ENCODE results near the gene FAM163B.
A peak's percentile ranks its signal among the peaks of the same experiment; 100 is the strongest.

The FAM163B gene

DNA sequence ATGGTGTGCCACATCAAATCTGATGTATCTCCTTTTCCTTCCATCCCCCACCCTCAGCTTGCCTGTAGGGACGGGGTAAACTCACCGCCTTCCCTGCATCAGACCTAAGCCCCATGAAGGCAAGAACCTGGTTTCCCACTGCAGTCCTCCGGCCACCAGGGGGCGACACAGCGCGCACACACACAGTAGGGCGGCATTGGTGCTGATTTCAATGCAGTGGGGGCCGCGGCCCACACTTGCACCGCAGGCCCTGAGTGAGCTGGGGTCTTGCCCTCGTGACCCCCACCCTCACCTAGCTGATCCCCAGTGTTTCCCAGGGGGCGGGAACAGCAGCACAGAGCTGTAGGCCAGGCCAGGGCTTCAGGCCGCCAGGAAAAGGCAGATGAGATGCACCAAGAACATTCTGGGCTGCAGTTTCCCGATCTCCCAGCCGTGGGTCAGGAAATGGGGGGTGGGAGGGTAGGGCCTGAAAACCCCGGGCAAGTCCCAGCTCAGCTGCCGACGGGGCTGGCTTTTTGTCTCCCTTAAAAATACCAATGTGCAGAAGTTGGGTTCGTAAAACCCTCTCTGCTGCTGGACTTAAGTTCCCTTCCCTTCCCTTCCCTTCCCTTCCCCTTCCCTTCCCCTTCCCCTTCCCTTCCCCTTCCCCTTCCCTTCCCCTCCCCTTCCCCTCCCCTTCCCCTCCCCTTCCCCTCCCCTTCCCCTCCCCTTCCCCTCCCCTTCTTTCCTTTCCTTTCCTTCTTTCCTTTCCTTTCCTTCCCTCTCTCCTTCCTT is 19.5 kb downstream of the FAM163B start:
- TF ChIP-seq, protein P1, sequence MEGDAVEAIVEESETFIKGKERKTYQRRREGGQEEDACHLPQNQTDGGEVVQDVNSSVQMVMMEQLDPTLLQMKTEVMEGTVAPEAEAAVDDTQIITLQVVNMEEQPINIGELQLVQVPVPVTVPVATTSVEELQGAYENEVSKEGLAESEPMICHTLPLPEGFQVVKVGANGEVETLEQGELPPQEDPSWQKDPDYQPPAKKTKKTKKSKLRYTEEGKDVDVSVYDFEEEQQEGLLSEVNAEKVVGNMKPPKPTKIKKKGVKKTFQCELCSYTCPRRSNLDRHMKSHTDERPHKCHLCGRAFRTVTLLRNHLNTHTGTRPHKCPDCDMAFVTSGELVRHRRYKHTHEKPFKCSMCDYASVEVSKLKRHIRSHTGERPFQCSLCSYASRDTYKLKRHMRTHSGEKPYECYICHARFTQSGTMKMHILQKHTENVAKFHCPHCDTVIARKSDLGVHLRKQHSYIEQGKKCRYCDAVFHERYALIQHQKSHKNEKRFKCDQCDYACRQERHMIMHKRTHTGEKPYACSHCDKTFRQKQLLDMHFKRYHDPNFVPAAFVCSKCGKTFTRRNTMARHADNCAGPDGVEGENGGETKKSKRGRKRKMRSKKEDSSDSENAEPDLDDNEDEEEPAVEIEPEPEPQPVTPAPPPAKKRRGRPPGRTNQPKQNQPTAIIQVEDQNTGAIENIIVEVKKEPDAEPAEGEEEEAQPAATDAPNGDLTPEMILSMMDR (conservative IDR thresholded peaks at IDR 0.05; ENCODE audit: low read depth) = peak; percentile 20
- CTCF ChIA-PET = interaction anchor here (0.7 to 1.3 kb wide), 5 partner anchors 46 to 1105 kb away, joined by 3 to 4 read pairs (median 4); no protein-coding TSS in a partner anchor
- DNase-seq (ENCODE audit: low spot score) = no peak
- POLR2A ChIA-PET (ENCODE audit: low non-redundant PET) = no interaction called here
- no peak overlapping the region for H3K27ac ChIP-seq

DNA sequence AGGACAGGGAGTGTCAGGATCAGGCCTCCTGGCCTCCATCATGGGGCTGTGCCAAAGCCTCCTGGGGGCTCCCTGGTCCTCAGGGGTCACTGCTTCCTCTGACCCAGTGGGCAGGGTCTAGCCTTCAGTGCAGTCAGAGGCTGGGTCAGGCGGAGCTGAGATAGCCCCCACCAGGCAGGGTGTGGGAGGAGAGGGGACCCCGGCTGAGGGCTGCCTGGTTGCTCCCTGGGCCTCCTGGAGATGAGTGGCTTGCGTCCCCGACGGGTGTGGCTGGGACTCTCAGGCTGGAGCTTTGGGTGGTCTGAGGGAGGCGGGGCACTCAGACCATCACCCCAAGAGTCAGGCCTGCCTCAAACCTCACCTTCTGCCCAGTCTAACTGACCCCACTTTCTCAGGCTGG is 21.7 kb downstream of the FAM163B start:
- ChIA-PET CTCF (interaction anchor here (0.5 kb wide), 1 partner anchor 11 kb away, joined by 5 read pairs; no protein-coding TSS in a partner anchor), POLR2A (ENCODE audit: low non-redundant PET) (no interaction called here)
- H3K27ac ChIP-seq = no peak overlapping the region
- no peak for DNase-seq (ENCODE audit: low spot score)
- TF ChIP-seq, protein P1 (conservative IDR thresholded peaks at IDR 0.05; ENCODE audit: low read depth) = no peak

DNA sequence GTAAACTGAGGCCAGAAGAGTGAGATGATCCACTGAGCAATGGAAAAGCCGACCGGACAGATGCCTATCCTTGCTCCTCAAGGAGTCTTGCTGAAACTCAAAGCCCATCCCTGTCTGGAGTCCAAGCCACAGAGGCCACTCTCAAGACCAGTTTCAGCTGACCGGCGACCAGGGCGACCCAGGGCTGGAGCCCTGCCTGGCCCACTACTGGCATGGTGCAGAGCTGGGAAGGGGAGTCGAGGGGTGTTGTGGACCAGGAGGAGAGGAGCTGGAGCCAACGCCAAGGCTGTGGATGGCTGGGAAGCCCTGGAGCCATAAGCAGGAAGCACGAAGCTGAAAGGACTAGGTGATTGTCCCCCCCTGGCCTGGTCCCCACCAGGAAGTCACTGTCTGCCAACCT is 22.1 kb downstream of the FAM163B start:
- H3K27ac ChIP-seq = no peak overlapping the region
- TF ChIP-seq, protein P1 (conservative IDR thresholded peaks at IDR 0.05; ENCODE audit: low read depth) = no peak
- ChIA-PET POLR2A (ENCODE audit: low non-redundant PET) (no interaction called here), CTCF (interaction anchor here (0.5 kb wide), 1 partner anchor 11 kb away, joined by 5 read pairs; no protein-coding TSS in a partner anchor)
- DNase-seq (ENCODE audit: low spot score) = no peak

DNA sequence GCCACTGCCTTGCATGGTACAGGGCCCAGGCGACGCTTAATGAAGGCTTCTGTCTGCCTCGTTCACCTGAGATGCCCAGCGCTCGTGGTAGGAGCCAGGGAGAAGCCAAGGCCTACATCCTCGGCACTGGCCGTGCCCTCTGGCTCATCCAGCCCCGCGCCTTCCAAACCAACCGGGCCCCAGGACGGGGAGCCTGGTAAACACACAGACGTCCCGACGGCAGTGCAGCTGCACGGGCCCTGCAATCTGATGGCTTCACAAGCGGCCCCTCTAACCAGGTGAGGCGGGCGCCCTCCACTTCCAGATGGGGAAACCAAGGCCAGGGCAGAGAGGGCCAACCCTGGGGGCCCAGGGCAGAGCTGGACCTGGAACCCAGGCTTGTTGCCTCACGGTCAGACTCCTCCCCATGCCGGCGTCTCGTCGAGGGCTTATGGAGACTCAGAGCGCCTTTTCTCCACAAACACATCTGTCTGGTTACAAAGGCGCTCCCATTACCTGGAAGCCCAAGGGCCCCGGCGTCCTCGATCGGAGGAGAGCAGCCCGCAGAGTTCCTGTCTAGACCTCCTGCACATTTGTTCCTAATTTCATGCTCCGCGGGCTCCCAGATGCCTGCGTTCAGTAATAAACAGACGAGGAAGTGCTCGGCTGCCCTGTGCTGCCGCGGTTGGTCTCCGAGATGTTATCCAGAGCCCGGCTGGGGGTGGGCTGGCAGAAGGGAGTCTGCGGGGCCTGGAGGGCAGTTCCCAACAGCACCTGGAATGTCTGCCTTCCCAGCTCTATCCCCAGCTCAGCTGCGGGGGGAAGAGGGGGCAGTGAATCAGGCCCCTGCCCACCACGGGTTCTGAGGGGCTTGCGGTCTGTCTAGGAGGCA is 23.5 kb downstream of the FAM163B start:
- TF ChIP-seq, protein P1 (conservative IDR thresholded peaks at IDR 0.05; ENCODE audit: low read depth) = no peak
- ChIA-PET CTCF (interaction anchor here (0.5 to 0.6 kb wide), 2 partner anchors 27 to 820 kb away, joined by 3 to 4 read pairs; no protein-coding TSS in a partner anchor), POLR2A (ENCODE audit: low non-redundant PET) (no interaction called here)
- no peak for DNase-seq (ENCODE audit: low spot score)
- no peak overlapping the region for H3K27ac ChIP-seq

DNA sequence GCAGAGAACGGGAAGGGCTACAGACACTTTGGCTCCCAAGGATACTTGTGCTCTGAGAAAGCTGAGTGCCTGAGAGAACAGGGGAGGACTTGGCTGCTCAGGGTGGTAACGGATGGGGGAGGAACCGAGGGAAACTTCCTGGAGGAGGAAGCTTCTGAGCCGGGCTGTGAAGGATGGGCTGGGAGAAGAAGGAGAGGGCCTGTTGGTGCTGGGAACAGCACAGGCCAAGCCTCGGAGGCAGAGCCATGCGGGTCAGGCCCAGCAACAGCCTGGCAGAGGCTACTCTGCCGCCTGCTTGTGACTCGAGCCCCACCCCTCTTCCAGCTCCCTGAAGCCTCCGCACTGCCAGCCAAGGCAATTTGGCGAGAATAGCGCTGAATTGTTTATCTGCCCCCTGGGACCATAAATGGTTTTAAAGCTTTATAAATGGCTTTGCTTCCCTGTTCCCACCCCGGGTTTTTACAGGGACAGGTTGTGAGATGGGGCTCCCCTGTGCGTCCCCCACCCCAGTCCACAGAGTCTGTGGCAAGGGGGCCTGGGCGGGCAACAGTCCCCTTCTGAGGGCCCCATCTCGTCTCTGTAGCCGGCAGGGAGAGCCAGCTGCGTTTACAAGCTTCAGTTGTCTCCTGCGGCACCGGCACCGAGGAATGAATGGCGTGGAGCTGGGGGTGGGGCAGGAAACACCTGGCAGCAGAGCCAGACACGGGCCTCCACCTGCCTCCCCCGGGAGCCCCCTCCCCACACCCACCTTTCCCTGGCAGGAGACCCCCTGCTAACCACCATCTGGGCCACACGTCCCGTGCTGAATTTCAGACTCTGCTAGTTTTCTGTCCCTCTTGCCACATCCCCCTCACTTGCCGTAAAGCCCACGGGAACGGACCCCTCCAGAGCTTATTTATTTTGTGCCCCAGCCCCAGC is 24.4 kb downstream of the FAM163B start:
- no peak overlapping the region for H3K27ac ChIP-seq
- CTCF ChIA-PET = interaction anchor here (0.6 kb wide), 1 partner anchor 819 kb away, joined by 4 read pairs; no protein-coding TSS in a partner anchor
- POLR2A ChIA-PET (ENCODE audit: low non-redundant PET) = no interaction called here
- DNase-seq (ENCODE audit: low spot score) = no peak
- TF ChIP-seq, protein P1 (conservative IDR thresholded peaks at IDR 0.05; ENCODE audit: low read depth) = no peak

Measured in RWPE1 (cell line).